ENCODE measurements around the gene COQ9.

Gene COQ9

GRCh38 chr16:57412584-57412983 lies 34.7 kb upstream of the COQ9 start:
- Histone ChIP-seq H3K4me1 (ENCODE audit: insufficient read depth, low read length) (peaks cover 10% of the 10 kb centered on the region), H3K9ac (ENCODE audit: low read length) (no peak overlapping the region), H3K27ac (ENCODE audit: low read depth, low read length) (no peak overlapping the region), H3K4me3 (ENCODE audit: low read depth in 1 of 2, low read length in 2 of 2) (no peak overlapping the region), H3K27me3 (ENCODE audit: control insufficient read depth in 1 of 2, insufficient read depth in 2 of 2, low read length in 2 of 2) (no peaks in the 10 kb centered on the region), H3K36me3 (ENCODE audit: insufficient read depth, low read length) (no peaks in the 10 kb centered on the region), H3K9me3 (ENCODE audit: low read length) (no peaks in the 10 kb centered on the region)

GRCh38 chr16:57413301-57413730 lies 34.0 kb upstream of the COQ9 start:
- peaks cover 10% of the 10 kb centered on the region for H3K4me1 ChIP-seq (ENCODE audit: insufficient read depth, low read length)
- no peaks in the 10 kb centered on the region for H3K36me3 ChIP-seq (ENCODE audit: insufficient read depth, low read length)
- no peaks in the 10 kb centered on the region for H3K9me3 ChIP-seq (ENCODE audit: low read length)
- H3K9ac ChIP-seq (ENCODE audit: low read length) = no peak overlapping the region
- H3K27ac ChIP-seq (ENCODE audit: low read depth, low read length) = no peak overlapping the region
- H3K27me3 ChIP-seq (ENCODE audit: control insufficient read depth in 1 of 2, insufficient read depth in 2 of 2, low read length in 2 of 2) = no peaks in the 10 kb centered on the region
- H3K4me3 ChIP-seq (ENCODE audit: low read depth in 1 of 2, low read length in 2 of 2) = no peak overlapping the region

- Histone ChIP-seq H3K36me3 (ENCODE audit: insufficient read depth, low read length) (no peaks in the 10 kb centered on the region), H3K27me3 (ENCODE audit: control insufficient read depth in 1 of 2, insufficient read depth in 2 of 2, low read length in 2 of 2) (no peaks in the 10 kb centered on the region), H3K9ac (ENCODE audit: low read length) (no peak overlapping the region), H3K27ac (ENCODE audit: low read depth, low read length) (no peak overlapping the region), H3K9me3 (ENCODE audit: low read length) (no peaks in the 10 kb centered on the region), H3K4me3 (ENCODE audit: low read depth in 1 of 2, low read length in 2 of 2) (no peak overlapping the region), H3K4me1 (ENCODE audit: insufficient read depth, low read length) (peaks cover 13% of the 10 kb centered on the region)
Measured at GRCh38 chr16:57413733-57414132, 33.5 kb upstream of the COQ9 start.

GRCh38 chr16:57416084-57416483 lies 31.2 kb upstream of the COQ9 start:
- no peaks in the 10 kb centered on the region for H3K9me3 ChIP-seq (ENCODE audit: low read length)
- H3K27ac ChIP-seq (ENCODE audit: low read depth, low read length) = no peak overlapping the region
- peaks cover 19% of the 10 kb centered on the region for H3K4me1 ChIP-seq (ENCODE audit: insufficient read depth, low read length)
- H3K9ac ChIP-seq (ENCODE audit: low read length) = no peak overlapping the region
- no peak overlapping the region for H3K4me3 ChIP-seq (ENCODE audit: low read depth in 1 of 2, low read length in 2 of 2)
- H3K36me3 ChIP-seq (ENCODE audit: insufficient read depth, low read length) = no peaks in the 10 kb centered on the region
- no peaks in the 10 kb centered on the region for H3K27me3 ChIP-seq (ENCODE audit: control insufficient read depth in 1 of 2, insufficient read depth in 2 of 2, low read length in 2 of 2)

- H3K4me3 ChIP-seq (ENCODE audit: low read depth in 1 of 2, low read length in 2 of 2) = no peak overlapping the region
- no peaks in the 10 kb centered on the region for H3K27me3 ChIP-seq (ENCODE audit: control insufficient read depth in 1 of 2, insufficient read depth in 2 of 2, low read length in 2 of 2)
- H3K27ac ChIP-seq (ENCODE audit: low read depth, low read length) = no peak overlapping the region
- H3K9ac ChIP-seq (ENCODE audit: low read length) = no peak overlapping the region
- H3K4me1 ChIP-seq (ENCODE audit: insufficient read depth, low read length) = peaks cover 28% of the 10 kb centered on the region
- H3K36me3 ChIP-seq (ENCODE audit: insufficient read depth, low read length) = no peaks in the 10 kb centered on the region
- no peaks in the 10 kb centered on the region for H3K9me3 ChIP-seq (ENCODE audit: low read length)
Measured at GRCh38 chr16:57419506-57419905, 27.8 kb upstream of the COQ9 start.

GRCh38 chr16:57422026-57422944 lies 25.0 kb upstream of the COQ9 start:
- Histone ChIP-seq H3K4me3 (ENCODE audit: low read depth in 1 of 2, low read length in 2 of 2) (no peak overlapping the region), H3K27ac (ENCODE audit: low read depth, low read length) (no peak overlapping the region), H3K9ac (ENCODE audit: low read length) (no peak overlapping the region)

GRCh38 chr16:57423152-57423551 lies 24.1 kb upstream of the COQ9 start:
- peaks cover 4% of the 10 kb centered on the region for H3K36me3 ChIP-seq (ENCODE audit: insufficient read depth, low read length)
- H3K4me1 ChIP-seq (ENCODE audit: insufficient read depth, low read length) = peaks cover 18% of the 10 kb centered on the region
- no peaks in the 10 kb centered on the region for H3K27me3 ChIP-seq (ENCODE audit: control insufficient read depth in 1 of 2, insufficient read depth in 2 of 2, low read length in 2 of 2)
- no peak overlapping the region for H3K27ac ChIP-seq (ENCODE audit: low read depth, low read length)
- no peak overlapping the region for H3K9ac ChIP-seq (ENCODE audit: low read length)
- no peaks in the 10 kb centered on the region for H3K9me3 ChIP-seq (ENCODE audit: low read length)
- no peak overlapping the region for H3K4me3 ChIP-seq (ENCODE audit: low read depth in 1 of 2, low read length in 2 of 2)

More at GRCh38 chr16:57422026-57422944, 25.0 kb upstream of the COQ9 start:
- Histone ChIP-seq H3K9me3 (ENCODE audit: low read length) (no peaks in the 10 kb centered on the region), H3K36me3 (ENCODE audit: insufficient read depth, low read length) (no peaks in the 10 kb centered on the region), H3K4me1 (ENCODE audit: insufficient read depth, low read length) (peaks cover 19% of the 10 kb centered on the region), H3K27me3 (ENCODE audit: control insufficient read depth in 1 of 2, insufficient read depth in 2 of 2, low read length in 2 of 2) (no peaks in the 10 kb centered on the region)

- Histone ChIP-seq H3K4me1 (ENCODE audit: insufficient read depth, low read length) (peaks cover 9% of the 10 kb centered on the region), H3K27ac (ENCODE audit: low read depth, low read length) (no peak overlapping the region), H3K9me3 (ENCODE audit: low read length) (no peaks in the 10 kb centered on the region), H3K4me3 (ENCODE audit: low read depth in 1 of 2, low read length in 2 of 2) (no peak overlapping the region), H3K36me3 (ENCODE audit: insufficient read depth, low read length) (peaks cover 15% of the 10 kb centered on the region), H3K9ac (ENCODE audit: low read length) (no peak overlapping the region), H3K27me3 (ENCODE audit: control insufficient read depth in 1 of 2, insufficient read depth in 2 of 2, low read length in 2 of 2) (no peaks in the 10 kb centered on the region)
Measured at GRCh38 chr16:57424583-57424982, 22.7 kb upstream of the COQ9 start.

- no peak overlapping the region for H3K27ac ChIP-seq (ENCODE audit: low read depth, low read length)
- peaks cover 32% of the 10 kb centered on the region for H3K36me3 ChIP-seq (ENCODE audit: insufficient read depth, low read length)
- peaks cover 9% of the 10 kb centered on the region for H3K4me1 ChIP-seq (ENCODE audit: insufficient read depth, low read length)
- no peak overlapping the region for H3K9ac ChIP-seq (ENCODE audit: low read length)
- H3K4me3 ChIP-seq (ENCODE audit: low read depth in 1 of 2, low read length in 2 of 2) = no peak overlapping the region
- no peaks in the 10 kb centered on the region for H3K9me3 ChIP-seq (ENCODE audit: low read length)
- no peaks in the 10 kb centered on the region for H3K27me3 ChIP-seq (ENCODE audit: control insufficient read depth in 1 of 2, insufficient read depth in 2 of 2, low read length in 2 of 2)
Measured at GRCh38 chr16:57426356-57426755, 20.9 kb upstream of the COQ9 start.

GRCh38 chr16:57427307-57427706 lies 20.0 kb upstream of the COQ9 start:
- Histone ChIP-seq H3K36me3 (ENCODE audit: insufficient read depth, low read length) (peaks cover 38% of the 10 kb centered on the region), H3K9me3 (ENCODE audit: low read length) (no peaks in the 10 kb centered on the region), H3K27ac (ENCODE audit: low read depth, low read length) (no peak overlapping the region), H3K27me3 (ENCODE audit: control insufficient read depth in 1 of 2, insufficient read depth in 2 of 2, low read length in 2 of 2) (no peaks in the 10 kb centered on the region), H3K4me1 (ENCODE audit: insufficient read depth, low read length) (peaks cover 4% of the 10 kb centered on the region), H3K4me3 (ENCODE audit: low read depth in 1 of 2, low read length in 2 of 2) (no peak overlapping the region), H3K9ac (ENCODE audit: low read length) (no peak overlapping the region)

- peaks cover 43% of the 10 kb centered on the region for H3K36me3 ChIP-seq (ENCODE audit: insufficient read depth, low read length)
- H3K4me3 ChIP-seq (ENCODE audit: low read depth in 1 of 2, low read length in 2 of 2) = no peak overlapping the region
- H3K4me1 ChIP-seq (ENCODE audit: insufficient read depth, low read length) = no peaks in the 10 kb centered on the region
- H3K27ac ChIP-seq (ENCODE audit: low read depth, low read length) = no peak overlapping the region
- H3K27me3 ChIP-seq (ENCODE audit: control insufficient read depth in 1 of 2, insufficient read depth in 2 of 2, low read length in 2 of 2) = no peaks in the 10 kb centered on the region
- no peaks in the 10 kb centered on the region for H3K9me3 ChIP-seq (ENCODE audit: low read length)
- H3K9ac ChIP-seq (ENCODE audit: low read length) = no peak overlapping the region
Measured at GRCh38 chr16:57427824-57428223, 19.5 kb upstream of the COQ9 start.

- no peak overlapping the region for H3K27ac ChIP-seq (ENCODE audit: low read depth, low read length)
- peaks cover 70% of the 10 kb centered on the region for H3K36me3 ChIP-seq (ENCODE audit: insufficient read depth, low read length)
- no peak overlapping the region for H3K4me3 ChIP-seq (ENCODE audit: low read depth in 1 of 2, low read length in 2 of 2)
- H3K4me1 ChIP-seq (ENCODE audit: insufficient read depth, low read length) = no peaks in the 10 kb centered on the region
- no peaks in the 10 kb centered on the region for H3K9me3 ChIP-seq (ENCODE audit: low read length)
- H3K27me3 ChIP-seq (ENCODE audit: control insufficient read depth in 1 of 2, insufficient read depth in 2 of 2, low read length in 2 of 2) = no peaks in the 10 kb centered on the region
- H3K9ac ChIP-seq (ENCODE audit: low read length) = no peak overlapping the region
Measured at GRCh38 chr16:57430955-57431354, 16.3 kb upstream of the COQ9 start.
